ENCODE measurements around the gene KLK3.

KLK3 gene

GRCh38 chr19:50838239-50838638 lies 16.5 kb upstream of the KLK3 start:
- peaks cover 23% of the 10 kb centered on the region for H3K4me1 Mint-ChIP-seq
- H3K4me3 Mint-ChIP-seq, result no peak overlapping the region
- H3K9me3 Mint-ChIP-seq, result peaks cover 10% of the 10 kb centered on the region
- H3K27ac Mint-ChIP-seq, result peak overlapping the region; percentile 66
- H3K36me3 Mint-ChIP-seq, result peaks cover 2% of the 10 kb centered on the region
- H3K27me3 Mint-ChIP-seq, result peaks cover 18% of the 10 kb centered on the region
- ATAC-seq, result no peak

GRCh38 chr19:50839712-50840655 lies 14.7 kb upstream of the KLK3 start:
- Mint-ChIP-seq H3K4me3 (no peak overlapping the region), H3K27me3 (peaks cover 31% of the 10 kb centered on the region), H3K9me3 (peaks cover 22% of the 10 kb centered on the region), H3K4me1 (peaks cover 23% of the 10 kb centered on the region), H3K36me3 (peaks cover 5% of the 10 kb centered on the region), H3K27ac (no peak overlapping the region)
- no peak for ATAC-seq

- Mint-ChIP-seq H3K36me3 (peaks cover 5% of the 10 kb centered on the region), H3K27me3 (peaks cover 26% of the 10 kb centered on the region), H3K27ac (no peak overlapping the region), H3K9me3 (peaks cover 28% of the 10 kb centered on the region), H3K4me1 (peaks cover 3% of the 10 kb centered on the region), H3K4me3 (no peak overlapping the region)
- no peak for ATAC-seq
Measured at GRCh38 chr19:50842130-50842529, 12.6 kb upstream of the KLK3 start.

- peaks cover 5% of the 10 kb centered on the region for H3K36me3 Mint-ChIP-seq
- ATAC-seq, result no peak
- no peaks in the 10 kb centered on the region for H3K4me1 Mint-ChIP-seq
- no peak overlapping the region for H3K27ac Mint-ChIP-seq
- H3K27me3 Mint-ChIP-seq, result peaks cover 22% of the 10 kb centered on the region
- no peak overlapping the region for H3K4me3 Mint-ChIP-seq
- peaks cover 28% of the 10 kb centered on the region for H3K9me3 Mint-ChIP-seq
Measured at GRCh38 chr19:50843205-50843604, 11.5 kb upstream of the KLK3 start.

- Mint-ChIP-seq H3K27ac (no peak overlapping the region), H3K27me3 (peaks cover 22% of the 10 kb centered on the region), H3K4me3 (no peak overlapping the region), H3K4me1 (no peaks in the 10 kb centered on the region), H3K36me3 (peaks cover 5% of the 10 kb centered on the region), H3K9me3 (peaks cover 28% of the 10 kb centered on the region)
- ATAC-seq, result no peak
Measured at GRCh38 chr19:50843701-50844221, 11.0 kb upstream of the KLK3 start.

- H3K36me3 Mint-ChIP-seq, result peaks cover 5% of the 10 kb centered on the region
- ATAC-seq, result no peak
- H3K4me1 Mint-ChIP-seq, result no peaks in the 10 kb centered on the region
- no peak overlapping the region for H3K4me3 Mint-ChIP-seq
- H3K27ac Mint-ChIP-seq, result no peak overlapping the region
- H3K9me3 Mint-ChIP-seq, result peaks cover 28% of the 10 kb centered on the region
- peaks cover 22% of the 10 kb centered on the region for H3K27me3 Mint-ChIP-seq
Measured at GRCh38 chr19:50844296-50844935, 10.3 kb upstream of the KLK3 start.

- Mint-ChIP-seq H3K4me3 (no peak overlapping the region), H3K27ac (no peak overlapping the region), H3K9me3 (peaks cover 4% of the 10 kb centered on the region), H3K27me3 (peaks cover 21% of the 10 kb centered on the region), H3K36me3 (no peaks in the 10 kb centered on the region), H3K4me1 (no peaks in the 10 kb centered on the region)
- no peak for ATAC-seq
Measured at GRCh38 chr19:50850738-50851137, 4.0 kb upstream of the KLK3 start.

- Mint-ChIP-seq H3K9me3 (peaks cover 4% of the 10 kb centered on the region), H3K27me3 (peaks cover 30% of the 10 kb centered on the region), H3K4me3 (no peak overlapping the region), H3K4me1 (no peaks in the 10 kb centered on the region), H3K27ac (no peak overlapping the region), H3K36me3 (no peaks in the 10 kb centered on the region)
- ATAC-seq, result no peak
Measured at GRCh38 chr19:50851620-50852019, 3.1 kb upstream of the KLK3 start.

- Mint-ChIP-seq H3K4me1 (peaks cover 8% of the 10 kb centered on the region), H3K36me3 (no peaks in the 10 kb centered on the region), H3K4me3 (no peak overlapping the region), H3K27me3 (peaks cover 55% of the 10 kb centered on the region), H3K9me3 (peaks cover 9% of the 10 kb centered on the region), H3K27ac (no peak overlapping the region)
- ATAC-seq, result no peak
Measured at GRCh38 chr19:50857366-50857765, 2.7 kb downstream of the KLK3 start.

GRCh38 chr19:50858886-50859285 lies 4.2 kb downstream of the KLK3 start:
- no peak for ATAC-seq
- Mint-ChIP-seq H3K27ac (no peak overlapping the region), H3K4me1 (peaks cover 8% of the 10 kb centered on the region), H3K36me3 (no peaks in the 10 kb centered on the region), H3K9me3 (peaks cover 9% of the 10 kb centered on the region), H3K4me3 (no peak overlapping the region), H3K27me3 (peaks cover 50% of the 10 kb centered on the region)

GRCh38 chr19:50859849-50860248 lies 5.1 kb downstream of the KLK3 start:
- H3K4me1 Mint-ChIP-seq, result peaks cover 8% of the 10 kb centered on the region

GRCh38 chr19:50861010-50861409 lies 6.3 kb downstream of the KLK3 start:
- Mint-ChIP-seq H3K9me3 (peaks cover 9% of the 10 kb centered on the region), H3K4me3 (no peak overlapping the region), H3K36me3 (no peaks in the 10 kb centered on the region), H3K4me1 (peaks cover 8% of the 10 kb centered on the region), H3K27ac (no peak overlapping the region), H3K27me3 (peaks cover 48% of the 10 kb centered on the region)
- ATAC-seq, result no peak

More at GRCh38 chr19:50859849-50860248, 5.1 kb downstream of the KLK3 start:
- Mint-ChIP-seq H3K36me3 (no peaks in the 10 kb centered on the region), H3K9me3 (peaks cover 9% of the 10 kb centered on the region), H3K4me3 (no peak overlapping the region), H3K27ac (no peak overlapping the region), H3K27me3 (peaks cover 51% of the 10 kb centered on the region)
- no peak for ATAC-seq

- peaks cover 8% of the 10 kb centered on the region for H3K4me1 Mint-ChIP-seq
- no peaks in the 10 kb centered on the region for H3K36me3 Mint-ChIP-seq
- no peak overlapping the region for H3K27ac Mint-ChIP-seq
- ATAC-seq, result no peak
- no peak overlapping the region for H3K4me3 Mint-ChIP-seq
- H3K9me3 Mint-ChIP-seq, result peaks cover 9% of the 10 kb centered on the region
- peaks cover 41% of the 10 kb centered on the region for H3K27me3 Mint-ChIP-seq
Measured at GRCh38 chr19:50861496-50862286, 7.0 kb downstream of the KLK3 start.

- Mint-ChIP-seq H3K9me3 (peaks cover 7% of the 10 kb centered on the region), H3K36me3 (no peaks in the 10 kb centered on the region), H3K4me3 (no peak overlapping the region), H3K27me3 (peaks cover 29% of the 10 kb centered on the region), H3K27ac (no peak overlapping the region), H3K4me1 (no peaks in the 10 kb centered on the region)
- ATAC-seq, result no peak
Measured at GRCh38 chr19:50869479-50869878, 14.8 kb downstream of the KLK3 start.
